Measurements from ENCODE around the gene EPHA1. TPM values are rescaled to one million over a fixed set of nuclear protein-coding genes. Genes with fewer than 3 reads are reported as not detected.

Gene EPHA1
- total RNA-seq, 1 experiment from 2014 or later: 0.39 TPM

- CTCF ChIA-PET: no interaction called here
- no peaks in the 10 kb centered on the region for H3K27me3 ChIP-seq (ENCODE audit: control insufficient read depth, insufficient read depth, low read length)
- in situ Hi-C loops (cut with HindIII; ENCODE audit: low pct_unique_long_range_greater_than_20kb, low sequenced_read_pairs): no loop called here
Measured at GRCh38 chr7:143395187-143396149, 13.2 kb downstream of the EPHA1 start.

GRCh38 chr7:143394777-143395176 lies 13.9 kb downstream of the EPHA1 start:
- in situ Hi-C loops (cut with HindIII; ENCODE audit: low pct_unique_long_range_greater_than_20kb, low sequenced_read_pairs): no loop called here
- Histone ChIP-seq H3K4me1 (ENCODE audit: control insufficient read depth, insufficient read depth, low read length) (no peaks in the 10 kb centered on the region), H3K4me3 (ENCODE audit: low read depth in 2 of 2, low read length in 2 of 2) (no peak overlapping the region), H3K27me3 (ENCODE audit: control insufficient read depth, insufficient read depth, low read length) (no peaks in the 10 kb centered on the region), H3K9me3 (ENCODE audit: control insufficient read depth, insufficient read depth, low read depth, low read length) (no peaks in the 10 kb centered on the region), H3K27ac (ENCODE audit: low read length) (no peak overlapping the region), H3K36me3 (ENCODE audit: control insufficient read depth, insufficient read depth, low read length) (no peaks in the 10 kb centered on the region)
- ATAC-seq (no peak), DNase-seq (ENCODE audit: low read depth, low spot score) (no peak)
- CTCF ChIA-PET: no interaction called here
- no TSS peak for BruUV-seq (replicated peaks)
- intact Hi-C loops (cut with micrococcal nuclease; ENCODE audit: unreplicated experiment): no loop called here
- TF ChIP-seq REST (IDR thresholded peaks at IDR 0.05; ENCODE audit: insufficient read depth in 1 of 2, low read depth in 2 of 2, low read length in 1 of 2): no peak
- no peak for TF ChIP-seq CTCF (IDR thresholded peaks at IDR 0.05)
- no peak for TF ChIP-seq SIN3A (IDR thresholded peaks at IDR 0.05; ENCODE audit: borderline replicate concordance, insufficient read depth, low read depth, low read length)
- POLR2A ChIA-PET: no interaction called here

More at GRCh38 chr7:143395187-143396149, 13.2 kb downstream of the EPHA1 start:
- intact Hi-C loops (cut with micrococcal nuclease; ENCODE audit: unreplicated experiment): no loop called here
- Histone ChIP-seq H3K36me3 (ENCODE audit: control insufficient read depth, insufficient read depth, low read length) (no peaks in the 10 kb centered on the region), H3K4me3 (ENCODE audit: low read depth in 2 of 2, low read length in 2 of 2) (no peak overlapping the region), H3K9me3 (ENCODE audit: control insufficient read depth, insufficient read depth, low read depth, low read length) (no peaks in the 10 kb centered on the region), H3K4me1 (ENCODE audit: control insufficient read depth, insufficient read depth, low read length) (no peaks in the 10 kb centered on the region), H3K27ac (ENCODE audit: low read length) (no peak overlapping the region)
- BruUV-seq (replicated peaks): no TSS peak
- TF ChIP-seq SIN3A (IDR thresholded peaks at IDR 0.05; ENCODE audit: borderline replicate concordance, insufficient read depth, low read depth, low read length) (no peak), CTCF (IDR thresholded peaks at IDR 0.05) (no peak), REST (IDR thresholded peaks at IDR 0.05; ENCODE audit: insufficient read depth in 1 of 2, low read depth in 2 of 2, low read length in 1 of 2) (no peak), POLR2AphosphoS5 (IDR thresholded peaks at IDR 0.05; ENCODE audit: low read depth, low read length) (no peak), TCF7L2 (IDR thresholded peaks at IDR 0.05; ENCODE audit: low read depth, low read length) (no peak)
- POLR2A ChIA-PET: no interaction called here
- ATAC-seq: no peak
- DNase-seq (ENCODE audit: low read depth, low spot score): no peak

Data from Panc1 (cell line).